Measurements from ENCODE around the gene HS3ST5.

DNA sequence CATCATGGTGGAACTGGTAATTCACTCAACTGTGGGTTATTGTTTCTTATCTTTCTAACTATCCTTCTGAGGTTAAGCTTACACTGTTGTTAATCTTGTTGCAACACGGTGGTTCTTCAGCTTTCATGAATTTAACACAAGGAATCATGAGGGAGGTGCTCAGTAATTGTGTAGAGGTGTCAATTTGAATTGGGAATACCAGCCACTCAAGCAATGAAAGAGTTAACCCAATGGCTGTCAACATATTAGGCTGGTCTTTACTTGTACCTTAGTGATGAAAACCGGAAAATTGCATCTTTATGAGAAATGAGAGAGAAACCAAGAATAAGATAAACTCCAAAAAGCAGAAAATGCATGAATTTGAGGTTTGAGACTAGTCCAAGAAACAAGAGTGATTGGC is 95.7 kb downstream of the HS3ST5 start:
- TF ChIP-seq POLR2AphosphoS5 (IDR thresholded peaks at IDR 0.05; ENCODE audit: insufficient read depth, low read depth, low read length) (no peak), EZH2 (IDR thresholded peaks at IDR 0.05; ENCODE audit: borderline replicate concordance, low read depth, low read length, severe bottlenecking) (no peak)
